ENCODE measurements around the gene BORCS5. TPM values are rescaled to one million over a fixed set of nuclear protein-coding genes. Genes with fewer than 3 reads are reported as not detected.

BORCS5 gene
- total and polyA plus RNA-seq, 2 of the 8 experiments (the other 6 are each of a cell fraction or from before 2014, with no cell fraction given) = 8.3 to 17.4 TPM

DNA sequence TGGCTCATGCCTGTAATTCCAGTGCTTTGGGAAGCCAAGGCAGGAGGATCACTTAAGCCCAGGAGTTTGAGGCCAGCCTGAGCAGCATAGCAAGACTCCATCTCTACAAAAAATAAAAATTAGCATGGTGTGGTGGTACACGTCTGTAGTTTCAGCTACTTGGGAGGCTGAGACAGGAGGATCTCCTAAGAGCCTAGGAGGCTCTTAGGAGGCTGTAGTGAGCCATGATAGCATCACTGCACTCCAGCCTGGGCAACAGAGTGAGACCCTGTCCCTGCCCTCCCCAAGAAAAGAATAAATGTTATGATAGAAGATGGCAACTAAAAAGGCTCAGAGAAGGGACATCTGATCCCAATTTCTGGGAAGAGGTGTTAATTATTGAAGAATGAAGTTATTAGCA, 3.6 kb upstream of the BORCS5 start:
- WGBS, 2 experiments (ENCODE audit: extremely low coverage in 1 of 2, insufficient coverage in 1 of 2, insufficient read length in 1 of 2, insufficient replicate concordance in 2 of 2, low coverage in 1 of 2, low lambda C conversion rate in 2 of 2, missing lambda C conversion rate in 1 of 2) = 88% methylated on average over 1 of the region's 1 CpG; no CpG with 5 or more reads in 1 of the 2 experiments
- Histone ChIP-seq H3K9ac (replicated peaks in 1 of 4; ENCODE audit: extremely low read depth in 1 of 4, low read depth in 3 of 4, low read length in 3 of 4) (no peak overlapping the region), H3K56ac (replicated peaks; ENCODE audit: insufficient read length, low read depth, low read length) (no peak overlapping the region), H3K27ac (ENCODE audit: low read depth, low read length) (no peak overlapping the region), H2BK12ac (ENCODE audit: low read depth, low read length) (no peak overlapping the region), H2BK15ac (ENCODE audit: low read length) (no peak overlapping the region), H4K20me1 (replicated peaks in 1 of 2; ENCODE audit: control insufficient read depth in 1 of 2, insufficient read depth in 2 of 2, low read length in 2 of 2) (no peaks in the 10 kb centered on the region), H2AK5ac (ENCODE audit: low read depth, low read length) (no peak overlapping the region), H3K4me3 (ENCODE audit: extremely low read depth in 1 of 4, insufficient read depth in 2 of 4, low read depth in 3 of 4, low read length in 4 of 4) (no peak overlapping the region), H3K4me2 (ENCODE audit: insufficient read depth in 1 of 2, low read depth in 2 of 2, low read length in 2 of 2) (no peak overlapping the region), H4K8ac (ENCODE audit: extremely low read depth, insufficient read depth, low read length) (no peak overlapping the region), H2BK5ac (ENCODE audit: low read depth, low read length) (no peak overlapping the region), H3K36me3 (ENCODE audit: control insufficient read depth in 2 of 4, insufficient read depth in 4 of 4, low read length in 3 of 4) (no peaks in the 10 kb centered on the region), H3K9me3 (ENCODE audit: insufficient read depth in 2 of 2, low read depth in 1 of 2, low read length in 1 of 2) (no peaks in the 10 kb centered on the region), H3K23ac (ENCODE audit: insufficient read length) (no peak overlapping the region), H3K14ac (ENCODE audit: insufficient read length) (no peak overlapping the region), H3K4ac (replicated peaks; ENCODE audit: insufficient read length, low read depth, low read length) (no peak overlapping the region), H2BK120ac (replicated peaks; ENCODE audit: low read depth, low read length) (no peak overlapping the region), H3K79me2 (ENCODE audit: control insufficient read depth in 1 of 2, insufficient read depth in 2 of 2, low read length in 2 of 2) (no peaks in the 10 kb centered on the region), H3K18ac (ENCODE audit: extremely low read depth, low read length) (no peak overlapping the region), H2AFZ (ENCODE audit: low read length) (no peak overlapping the region), H3K79me1 (ENCODE audit: low read depth, low read length) (no peaks in the 10 kb centered on the region; the same call in 1 of the 2 replicates), H3K27me3 (replicated peaks in 1 of 4; ENCODE audit: control insufficient read depth in 3 of 4, extremely low read depth in 1 of 4, insufficient read depth in 3 of 4, low read length in 3 of 4) (0 out of 7 replicates have a peak, but pooled peaks cover 0 to 4% (median 0%) of the 10 kb centered on the region in 4 experiments), H4K91ac (replicated peaks; ENCODE audit: insufficient read length, low read length) (no peak overlapping the region), H3K4me1 (replicated peaks in 1 of 4; ENCODE audit: control insufficient read depth in 3 of 4, insufficient read depth in 4 of 4, low read length in 3 of 4) (peaks cover 0 to 7% (median 3%) of the 10 kb centered on the region in 4 experiments; a peak in 4 of 7 replicates), H3K23me2 (ENCODE audit: low read depth, low read length) (peaks cover 13% of the 10 kb centered on the region; the same call in 1 of the 2 replicates), H2BK20ac (ENCODE audit: low read length) (no peak overlapping the region), H4K5ac (ENCODE audit: insufficient read length, low read depth, low read length) (no peak overlapping the region)
- ChIA-PET CTCF (ENCODE audit: partially characterized antibody) (no interaction called here), POLR2A (ENCODE audit: partially characterized antibody) (no interaction called here)
- DNase-seq (ENCODE audit: low read depth in 1 of 2, low spot score in 2 of 2) = no peak
- no peak for FAIRE-seq
- TF ChIP-seq RNF2 (IDR thresholded peaks at IDR 0.05; ENCODE audit: borderline replicate concordance, low read depth, low read length, missing control alignments, poor library complexity, severe bottlenecking) = no peak
- no peak for TF ChIP-seq SAP30 (IDR thresholded peaks at IDR 0.05; ENCODE audit: insufficient read depth, insufficient replicate concordance, low read length)
- no peak for TF ChIP-seq YY1 (IDR thresholded peaks at IDR 0.05; ENCODE audit: low read depth, low read length)
- TF ChIP-seq CREB1 (IDR thresholded peaks at IDR 0.05) = no peak
- TF ChIP-seq CBX8 (IDR thresholded peaks at IDR 0.05; ENCODE audit: borderline replicate concordance, low read depth, low read length) = no peak
- TF ChIP-seq POU5F1 (IDR thresholded peaks at IDR 0.05; ENCODE audit: low read depth, low read length) = no peak
- no peak for TF ChIP-seq CTCF (IDR thresholded peaks at IDR 0.05; ENCODE audit: control extremely low read depth in 1 of 3, insufficient read depth in 1 of 3, low read depth in 1 of 3, low read length in 3 of 3)
- no peak for TF ChIP-seq KDM4A (IDR thresholded peaks at IDR 0.05; ENCODE audit: low read depth, low read length, severe bottlenecking)
- no peak for TF ChIP-seq KDM5A (IDR thresholded peaks at IDR 0.05; ENCODE audit: low read length)
